Mammary epithelial cell (primary cell): Measurements from ENCODE around the gene SNRNP40.

Experiments used
- EZH2 ChIP-seq: IDR thresholded peaks from 2 replicates; pipeline ENCODE4 v1.6.1; 2012; ENCODE audit warnings: low read length, inconsistent platforms, borderline replicate concordance
- TF ChIP-seq, protein P1 (sequence below), 2 donors: IDR thresholded peaks in 1 of 2; conservative IDR thresholded peaks in 1 of 2; 2 replicates each; pipeline ENCODE4 v1.5.1; 2011 to 2012; ENCODE audit warnings: inconsistent platforms in 2 of 2, low read length in 2 of 2, mild to moderate bottlenecking in 2 of 2, control low read depth in 1 of 2, low read depth in 1 of 2; ENCODE audit not compliant: insufficient read depth in 1 of 2; ENCODE audit errors: extremely low read depth in 1 of 2

DNA sequence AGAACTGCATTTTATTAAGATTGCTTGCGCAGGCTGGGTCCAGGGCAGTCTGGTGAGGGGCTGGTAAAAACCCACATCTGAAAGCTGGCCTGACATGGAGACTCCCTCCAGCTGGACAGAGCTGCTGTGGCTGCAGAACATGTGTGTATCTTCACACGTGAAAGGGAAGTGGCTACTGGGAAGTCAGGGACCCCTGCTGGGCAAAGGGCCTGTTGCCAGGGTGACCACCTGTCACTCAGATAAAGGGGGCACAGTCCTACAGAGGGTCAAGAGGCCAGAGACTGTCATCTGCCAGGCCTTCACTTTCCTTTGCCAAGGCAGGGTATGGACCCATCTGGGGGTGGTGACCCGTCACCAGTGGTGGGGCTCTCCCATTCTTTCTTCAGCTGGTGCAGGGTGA lies 74.4 kb downstream of the SNRNP40 start:
- TF ChIP-seq EZH2: no peak
- TF ChIP-seq, protein P1, sequence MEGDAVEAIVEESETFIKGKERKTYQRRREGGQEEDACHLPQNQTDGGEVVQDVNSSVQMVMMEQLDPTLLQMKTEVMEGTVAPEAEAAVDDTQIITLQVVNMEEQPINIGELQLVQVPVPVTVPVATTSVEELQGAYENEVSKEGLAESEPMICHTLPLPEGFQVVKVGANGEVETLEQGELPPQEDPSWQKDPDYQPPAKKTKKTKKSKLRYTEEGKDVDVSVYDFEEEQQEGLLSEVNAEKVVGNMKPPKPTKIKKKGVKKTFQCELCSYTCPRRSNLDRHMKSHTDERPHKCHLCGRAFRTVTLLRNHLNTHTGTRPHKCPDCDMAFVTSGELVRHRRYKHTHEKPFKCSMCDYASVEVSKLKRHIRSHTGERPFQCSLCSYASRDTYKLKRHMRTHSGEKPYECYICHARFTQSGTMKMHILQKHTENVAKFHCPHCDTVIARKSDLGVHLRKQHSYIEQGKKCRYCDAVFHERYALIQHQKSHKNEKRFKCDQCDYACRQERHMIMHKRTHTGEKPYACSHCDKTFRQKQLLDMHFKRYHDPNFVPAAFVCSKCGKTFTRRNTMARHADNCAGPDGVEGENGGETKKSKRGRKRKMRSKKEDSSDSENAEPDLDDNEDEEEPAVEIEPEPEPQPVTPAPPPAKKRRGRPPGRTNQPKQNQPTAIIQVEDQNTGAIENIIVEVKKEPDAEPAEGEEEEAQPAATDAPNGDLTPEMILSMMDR (conservative IDR thresholded peaks at IDR 0.05 in 1 of 2, IDR thresholded peaks at IDR 0.05 in 1 of 2; ENCODE audit: extremely low read depth in 1 of 2, insufficient read depth in 1 of 2, low read depth in 1 of 2, low read length in 2 of 2): no peak
